GM12878 (cell line): ENCODE data around the gene PHOX2B. TPM values are rescaled to one million over a fixed set of nuclear protein-coding genes. Genes with fewer than 3 reads are reported as not detected.

Experiments used
- ATAC-seq: fragments of 200-7000 bp; cut with Tn5 transposase; 3 replicates; pipeline ENCODE4 v1.9.1; 2020; ENCODE audit warnings: mild to moderate bottlenecking, moderate library complexity
- BruUV-seq: library from RNA; stranded (reverse); fragments of 400-500 nt; replicated peaks from 2 replicates; lab custom pipeline; 2021; lab: Mats Ljungman, UMichigan
- CTCF ChIA-PET: fragments of 300-600 bp; sonication (Branson Sonifier 250); formaldehyde crosslinking; extraction: SDS; loops from one replicate; lab custom pipeline; 2021; ENCODE audit warnings: inconsistent platforms; lab: Yijun Ruan, JAX
- POLR2A ChIA-PET: fragments of 350-600 bp; formaldehyde crosslinking; extraction: SDS; loops from one replicate; lab custom pipeline; 2021; ENCODE audit warnings: inconsistent platforms; lab: Charles Lee
- RAD21 ChIA-PET: fragments of 300-600 bp; sonication (Branson Sonifier 250); formaldehyde crosslinking; loops from one replicate; lab custom pipeline; 2023; ENCODE audit warnings: antibody characterized with exemption; ENCODE audit not compliant: unreplicated experiment; lab: Charles Lee
- SMC1A ChIA-PET: fragments of 300-600 bp; sonication (Branson Sonifier 250); formaldehyde crosslinking; loops from one replicate; lab custom pipeline; 2023; ENCODE audit not compliant: unreplicated experiment, uncharacterized antibody; lab: Charles Lee
- DNase-seq: peaks from one replicate; pipeline ENCODE4 v3.0.0-alpha.2; 2011; ENCODE audit warnings: low read depth, low spot score
- FAIRE-seq: peaks from 3 replicates; lab custom pipeline; 2011; peaks lifted over from hg19 to GRCh38; lab: Jason Lieb, UNC
- H2AFZ ChIP-seq: 2 replicates; pipeline ENCODE4 v1.6.0; 2011; ENCODE audit warnings: low read depth, low read length, control low read depth; ENCODE audit not compliant: control insufficient read depth
- H3K27ac ChIP-seq: 2 replicates; pipeline ENCODE4 v1.5.1; 2011; ENCODE audit warnings: control low read depth; ENCODE audit not compliant: control insufficient read depth, insufficient read depth
- H3K27me3 ChIP-seq, 2 experiments: replicated peaks in 1 of 2; 2 replicates each; pipeline versions ENCODE4 v1.6.0 to v1.6.1; 2011; ENCODE audit warnings: low read length in 1 of 2; ENCODE audit not compliant: control insufficient read depth in 2 of 2, insufficient read depth in 2 of 2
- H3K36me3 ChIP-seq, 2 experiments: 2 replicates each; pipeline ENCODE4 v1.5.1; 2011; ENCODE audit warnings: low read length in 1 of 2; ENCODE audit not compliant: control insufficient read depth in 2 of 2, insufficient read depth in 2 of 2
- H3K4me1 ChIP-seq: 2 replicates; pipeline ENCODE4 v1.6.1; 2011; ENCODE audit warnings: mild to moderate bottlenecking, low read length, moderate library complexity, mixed read lengths; ENCODE audit not compliant: control insufficient read depth, insufficient read depth
- H3K4me2 ChIP-seq: 2 replicates; pipeline ENCODE4 v1.6.0; 2011; ENCODE audit warnings: control low read depth; ENCODE audit not compliant: control insufficient read depth, insufficient read depth
- H3K4me3 ChIP-seq: fragments of 200-600 bp; sonication (generic); 2 replicates; pipeline ENCODE4 v1.5.1; 2016
- H3K79me2 ChIP-seq: 2 replicates; pipeline ENCODE4 v1.6.0; 2011; ENCODE audit warnings: low read length; ENCODE audit not compliant: control insufficient read depth, insufficient read depth
- H3K9ac ChIP-seq: 2 replicates; pipeline ENCODE4 v1.8.0; 2011; ENCODE audit warnings: low read length, control low read depth, mixed read lengths; ENCODE audit not compliant: control insufficient read depth, insufficient read depth
- H3K9me3 ChIP-seq: replicated peaks from 3 replicates; pipeline ENCODE4 v1.5.1; 2011; ENCODE audit warnings: mild to moderate bottlenecking, low read length; ENCODE audit not compliant: control insufficient read depth, insufficient read depth
- H4K20me1 ChIP-seq: 2 replicates; pipeline ENCODE4 v1.6.0; 2011; ENCODE audit not compliant: control insufficient read depth, insufficient read depth
- BHLHE40 ChIP-seq, 2 experiments: fragments of 450-650 bp in 1 of 2; IDR thresholded peaks; 2 replicates each; pipeline ENCODE4 v1.6.1; 2011 to 2017; ENCODE audit warnings: low read depth in 2 of 2, borderline replicate concordance in 1 of 2, improper control_type of control experiment in 1 of 2, low read length in 1 of 2, mild to moderate bottlenecking in 1 of 2
- IKZF1 ChIP-seq: fragments of 450-650 bp; conservative IDR thresholded peaks from 2 replicates; pipeline ENCODE4 v1.6.1; 2017; ENCODE audit warnings: antibody characterized with exemption, mild to moderate bottlenecking
- PAX5 ChIP-seq: IDR thresholded peaks from 2 replicates; pipeline ENCODE4 v1.6.1; 2011; ENCODE audit warnings: low read depth, low read length, borderline replicate concordance
- SPI1 ChIP-seq: IDR thresholded peaks from 2 replicates; pipeline ENCODE4 v1.6.1; 2011; ENCODE audit warnings: low read depth, mild to moderate bottlenecking, low read length, moderate library complexity, borderline replicate concordance; ENCODE audit not compliant: insufficient read depth
- ZNF592 ChIP-seq: fragments of 450-650 bp; IDR thresholded peaks from 2 replicates; pipeline ENCODE4 v1.6.1; 2017; ENCODE audit warnings: mild to moderate bottlenecking, moderate library complexity
- WGBS: methylation state at CpG from one replicate; pipeline ENCODE4 v1.1.6; 2016; ENCODE audit warnings: low lambda C conversion rate; ENCODE audit not compliant: insufficient replicate concordance, insufficient coverage; ENCODE audit errors: missing lambda C conversion rate; 5-methylcytosine and 5-hydroxymethylcytosine counted together
- in situ Hi-C: fragments of 300-500 bp; cut with MboI; formaldehyde crosslinking; loops from 9 replicates; pipeline ENCODE4 v1.14.3; 2018; ENCODE audit warnings: mixed read lengths
- intact Hi-C: fragments of 100-400 bp; cut with micrococcal nuclease; formaldehyde crosslinking; loops from one replicate; pipeline ENCODE4 v1.14.2; 2022; ENCODE audit not compliant: unreplicated experiment
- polyA plus RNA-seq, 11 experiments: library from polyadenylated mRNA; depleted of rRNA in 4 of 11; unstranded in 6 of 11; stranded (reverse) in 5 of 11; fragments of >200 nt; fragmentation: Nextera tagmentation in 4 of 11; fragmentation: Illumina TruSeq in 1 of 11; extraction: Ambion mirVana in 4 of 11; extraction: Trizol in 1 of 11; gene quantifications; 1 replicate in 1 of 11; 2 replicates in 10 of 11; pipeline versions ENCODE4 v1.2.1 to v1.2.3, GENCODE V29; 2011 to 2016; ENCODE audit warnings: inconsistent platforms in 2 of 11, missing spikeins in 2 of 11, low read depth in 1 of 11
- total RNA-seq, 4 experiments: library from RNA; depleted of rRNA in 3 of 4; stranded (reverse); fragments of >200 nt in 3 of 4; fragmentation: Illumina TruSeq in 1 of 4; extraction: Trizol in 1 of 4; gene quantifications; 2 replicates each; pipeline versions ENCODE4 v1.2.1 to v1.2.3, GENCODE V29; 2013 to 2021
- TF ChIP-seq, protein P1 (sequence below): fragments of 450-650 bp; formaldehyde crosslinking; IDR thresholded peaks from 2 replicates; pipeline ENCODE4 v1.4.0; 2020; ENCODE audit warnings: mild to moderate bottlenecking, moderate library complexity

The PHOX2B gene
- total and polyA plus RNA-seq, 10 of the 15 experiments (the other 5 are each of a cell fraction or from before 2014, with no cell fraction given), result not detected

GRCh38 chr4:41797260-41797659 lies 48.7 kb upstream of the PHOX2B start:
- H3K9ac ChIP-seq, result no peak overlapping the region
- TF ChIP-seq IKZF1 (no peak), ZNF592 (no peak), SPI1 (no peak), PAX5 (no peak), BHLHE40 (IDR thresholded peaks at IDR 0.05; ENCODE audit: borderline replicate concordance in 1 of 2, low read depth in 2 of 2, low read length in 1 of 2) (no peak)
- TF ChIP-seq, protein P1, sequence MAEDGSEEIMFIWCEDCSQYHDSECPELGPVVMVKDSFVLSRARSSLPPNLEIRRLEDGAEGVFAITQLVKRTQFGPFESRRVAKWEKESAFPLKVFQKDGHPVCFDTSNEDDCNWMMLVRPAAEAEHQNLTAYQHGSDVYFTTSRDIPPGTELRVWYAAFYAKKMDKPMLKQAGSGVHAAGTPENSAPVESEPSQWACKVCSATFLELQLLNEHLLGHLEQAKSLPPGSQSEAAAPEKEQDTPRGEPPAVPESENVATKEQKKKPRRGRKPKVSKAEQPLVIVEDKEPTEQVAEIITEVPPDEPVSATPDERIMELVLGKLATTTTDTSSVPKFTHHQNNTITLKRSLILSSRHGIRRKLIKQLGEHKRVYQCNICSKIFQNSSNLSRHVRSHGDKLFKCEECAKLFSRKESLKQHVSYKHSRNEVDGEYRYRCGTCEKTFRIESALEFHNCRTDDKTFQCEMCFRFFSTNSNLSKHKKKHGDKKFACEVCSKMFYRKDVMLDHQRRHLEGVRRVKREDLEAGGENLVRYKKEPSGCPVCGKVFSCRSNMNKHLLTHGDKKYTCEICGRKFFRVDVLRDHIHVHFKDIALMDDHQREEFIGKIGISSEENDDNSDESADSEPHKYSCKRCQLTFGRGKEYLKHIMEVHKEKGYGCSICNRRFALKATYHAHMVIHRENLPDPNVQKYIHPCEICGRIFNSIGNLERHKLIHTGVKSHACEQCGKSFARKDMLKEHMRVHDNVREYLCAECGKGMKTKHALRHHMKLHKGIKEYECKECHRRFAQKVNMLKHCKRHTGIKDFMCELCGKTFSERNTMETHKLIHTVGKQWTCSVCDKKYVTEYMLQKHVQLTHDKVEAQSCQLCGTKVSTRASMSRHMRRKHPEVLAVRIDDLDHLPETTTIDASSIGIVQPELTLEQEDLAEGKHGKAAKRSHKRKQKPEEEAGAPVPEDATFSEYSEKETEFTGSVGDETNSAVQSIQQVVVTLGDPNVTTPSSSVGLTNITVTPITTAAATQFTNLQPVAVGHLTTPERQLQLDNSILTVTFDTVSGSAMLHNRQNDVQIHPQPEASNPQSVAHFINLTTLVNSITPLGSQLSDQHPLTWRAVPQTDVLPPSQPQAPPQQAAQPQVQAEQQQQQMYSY, result no peak
- TF ChIP-seq, all 136 proteins: peak for 0
- no peaks in the 10 kb centered on the region for H3K79me2 ChIP-seq
- no peak overlapping the region for H2AFZ ChIP-seq
- no peak for ATAC-seq
- WGBS, result 69% methylated on average over 2 of the region's 2 CpGs
- H3K9me3 ChIP-seq, result no peaks in the 10 kb centered on the region
- ChIA-PET POLR2A (no interaction called here), RAD21 (no interaction called here), SMC1A (no interaction called here), CTCF (no interaction called here)
- intact Hi-C loops, result no loop called here
- no peak overlapping the region for H3K4me2 ChIP-seq
- H4K20me1 ChIP-seq, result no peaks in the 10 kb centered on the region
- no peak overlapping the region for H3K4me3 ChIP-seq
- no peaks in the 10 kb centered on the region for H3K36me3 ChIP-seq
- no peak overlapping the region for H3K27ac ChIP-seq
- no peaks in the 10 kb centered on the region for H3K4me1 ChIP-seq
- in situ Hi-C loops, result no loop called here
- BruUV-seq, result no TSS peak
- peaks cover 0 to 2% of the 10 kb centered on the region in 2 experiments; a peak in 1 of 4 replicates for H3K27me3 ChIP-seq
- DNase-seq, result no peak
- no peak for FAIRE-seq
